Kidney epithelial cell (primary cell): Measurements from ENCODE around the gene PHACTR2. TPM values are rescaled to one million over a fixed set of nuclear protein-coding genes. Genes with fewer than 3 reads are reported as not detected.
"Not testable (repeated sequence)": the region's sequence is repeated elsewhere in the genome, so short reads cannot be mapped to it uniquely, and the experiment has no call there.

Source experiments
- DNase-seq: peaks from one replicate; pipeline ENCODE4 v3.0.0-alpha.2; 2010; ENCODE audit warnings: low read depth
- H3K27me3 ChIP-seq: 2 replicates; pipeline ENCODE4 v1.6.0; 2011; ENCODE audit warnings: low read length; ENCODE audit not compliant: control insufficient read depth, insufficient read depth
- H3K36me3 ChIP-seq: 2 replicates; pipeline ENCODE4 v1.5.1; 2011; ENCODE audit warnings: low read length; ENCODE audit not compliant: control insufficient read depth, insufficient read depth
- H3K4me3 ChIP-seq: 2 replicates; pipeline ENCODE4 v1.5.1; 2011; ENCODE audit warnings: low read depth, mild to moderate bottlenecking, control low read depth, low read length
- CTCF ChIP-seq: IDR thresholded peaks from 2 replicates; pipeline ENCODE4 v1.5.1; 2011; ENCODE audit warnings: mild to moderate bottlenecking, moderate library complexity, low read length, control low read depth, inconsistent platforms; ENCODE audit not compliant: insufficient read depth, poor library complexity, severe bottlenecking
- total RNA-seq: library from RNA; depleted of rRNA; stranded (reverse); fragments of >200 nt; gene quantifications from 2 replicates; pipeline ENCODE4 v1.2.3, GENCODE V29; 2015

Gene PHACTR2
- total RNA-seq, 1 donor from 2014 or later: 19.6 TPM

GRCh38 chr6:143857651-143858050, 179.9 kb downstream of the PHACTR2 start:
- Histone ChIP-seq H3K36me3 (no peaks in the 10 kb centered on the region), H3K27me3 (no peaks in the 10 kb centered on the region), H3K4me3 (no peak overlapping the region)
- DNase-seq: no peak
- TF ChIP-seq CTCF: no peak

GRCh38 chr6:143859891-143860660, 182.3 kb downstream of the PHACTR2 start:
- no peak for DNase-seq
- TF ChIP-seq CTCF: no peak
- Histone ChIP-seq H3K27me3 (no peaks in the 10 kb centered on the region), H3K36me3 (no peaks in the 10 kb centered on the region), H3K4me3 (no peak overlapping the region)

GRCh38 chr6:143863771-143864170, 186.0 kb downstream of the PHACTR2 start:
- H3K36me3 ChIP-seq: no peaks in the 10 kb centered on the region
- no peak for TF ChIP-seq CTCF
- no peak for DNase-seq
- H3K4me3 ChIP-seq: no peak overlapping the region
- H3K27me3 ChIP-seq: no peaks in the 10 kb centered on the region

GRCh38 chr6:143864234-143864633, 186.5 kb downstream of the PHACTR2 start, which contains the start of gene ZC2HC1B:
Gene ZC2HC1B (plus strand): TSS chr6:143864474. CDS start chr6:143864540, 66 bp downstream.
- no peak within 1 kb of the TSS for H3K4me3 ChIP-seq

GRCh38 chr6:143867236-143867635, 189.5 kb downstream of the PHACTR2 start:
- no peak for TF ChIP-seq CTCF
- Histone ChIP-seq H3K4me3 (no peak overlapping the region), H3K27me3 (no peaks in the 10 kb centered on the region), H3K36me3 (no peaks in the 10 kb centered on the region)
- no peak for DNase-seq

More at GRCh38 chr6:143864234-143864633, 186.5 kb downstream of the PHACTR2 start, which contains the start of gene ZC2HC1B:
- no peak for DNase-seq
- H3K27me3 ChIP-seq: no peaks in the 10 kb centered on the region
- no peak for TF ChIP-seq CTCF
- H3K36me3 ChIP-seq: no peaks in the 10 kb centered on the region

GRCh38 chr6:143868808-143869207, 191.0 kb downstream of the PHACTR2 start:
- H3K27me3 ChIP-seq, H3K4me3 ChIP-seq, DNase-seq, H3K36me3 ChIP-seq: not testable (repeated sequence)

- not testable (repeated sequence) for DNase-seq, H3K27me3 ChIP-seq, H3K4me3 ChIP-seq, H3K36me3 ChIP-seq
These were observed 193.5 kb downstream of the PHACTR2 start for GRCh38 chr6:143871202-143871730.
